HFFc6 (cell line): ENCODE data around the gene PDAP1. TPM values are rescaled to one million over a fixed set of nuclear protein-coding genes. Genes with fewer than 3 reads are reported as not detected.

ENCODE experiments used
- DNase-seq: peaks from one replicate; pipeline ENCODE4 v3.0.0-alpha.2; 2018
- H3K27ac Mint-ChIP-seq: 2 replicates; pipeline ENCODE4 v1.8.0; 2020; ENCODE audit warnings: mild to moderate bottlenecking, mixed read lengths
- H3K27me3 Mint-ChIP-seq: 2 replicates; pipeline ENCODE4 v1.8.0; 2021; ENCODE audit warnings: mild to moderate bottlenecking, moderate library complexity, mixed read lengths; ENCODE audit not compliant: insufficient read depth
- H3K36me3 Mint-ChIP-seq: 2 replicates; pipeline ENCODE4 v1.8.0; 2021; ENCODE audit warnings: low read depth, mixed read lengths
- H3K4me1 Mint-ChIP-seq: 2 replicates; pipeline ENCODE4 v1.8.0; 2020; ENCODE audit warnings: low read depth, mixed read lengths
- H3K4me3 Mint-ChIP-seq: 2 replicates; pipeline ENCODE4 v1.8.0; 2020; ENCODE audit warnings: mild to moderate bottlenecking, moderate library complexity, mixed read lengths
- H3K9me3 Mint-ChIP-seq: 2 replicates; pipeline ENCODE4 v1.8.0; 2020; ENCODE audit warnings: mild to moderate bottlenecking, mixed read lengths
- CTCF ChIP-seq: fragments of 200-600 bp; sonication (generic); IDR thresholded peaks from 2 replicates; pipeline ENCODE4 v1.5.0; 2021; ENCODE audit warnings: antibody characterized with exemption, mild to moderate bottlenecking
- total RNA-seq, 6 experiments: library from RNA; stranded (reverse); fragmentation: NEBNext Ultra II Directional; extraction: Animal tissue kit (Norgen Biotek cat#: 25700); gene quantifications; 2 replicates in 1 of 6; 3 replicates in 5 of 6; pipeline ENCODE4 v1.2.3, GENCODE V29; 2021

PDAP1 gene
- total RNA-seq, 6 experiments from 2014 or later, result 148 to 213 (median 180) TPM

- TF ChIP-seq CTCF, result no peak
- Mint-ChIP-seq H3K36me3 (peaks cover 24% of the 10 kb centered on the region), H3K27me3 (peaks cover 10% of the 10 kb centered on the region), H3K9me3 (no peaks in the 10 kb centered on the region), H3K4me1 (peaks cover 7% of the 10 kb centered on the region), H3K27ac (peak overlapping the region; percentile 21; the same call in 1 of the 2 replicates), H3K4me3 (no peak overlapping the region)
- DNase-seq, result no peak
Measured at GRCh38 chr7:99393355-99394187, 14.8 kb downstream of the PDAP1 start.

- no peak for DNase-seq
- peaks cover 24% of the 10 kb centered on the region for H3K36me3 Mint-ChIP-seq
- no peak overlapping the region for H3K4me3 Mint-ChIP-seq
- no peak for TF ChIP-seq CTCF
- H3K9me3 Mint-ChIP-seq, result no peaks in the 10 kb centered on the region
- H3K27me3 Mint-ChIP-seq, result peaks cover 6% of the 10 kb centered on the region
- H3K4me1 Mint-ChIP-seq, result peaks cover 3% of the 10 kb centered on the region; the same call in 1 of the 2 replicates
- H3K27ac Mint-ChIP-seq, result peak overlapping the region; percentile 21; the same call in 1 of the 2 replicates
Measured at GRCh38 chr7:99392659-99393354, 15.6 kb downstream of the PDAP1 start.

- no peak for DNase-seq
- peaks cover 21% of the 10 kb centered on the region for H3K36me3 Mint-ChIP-seq
- H3K27me3 Mint-ChIP-seq, result peaks cover 9% of the 10 kb centered on the region
- no peaks in the 10 kb centered on the region for H3K4me1 Mint-ChIP-seq
- H3K9me3 Mint-ChIP-seq, result no peaks in the 10 kb centered on the region
- no peak overlapping the region for H3K4me3 Mint-ChIP-seq
- H3K27ac Mint-ChIP-seq, result no peak overlapping the region
- no peak for TF ChIP-seq CTCF
Measured at GRCh38 chr7:99392046-99392445, 16.4 kb downstream of the PDAP1 start.

- Mint-ChIP-seq H3K36me3 (peaks cover 21% of the 10 kb centered on the region), H3K27me3 (peaks cover 9% of the 10 kb centered on the region), H3K27ac (no peak overlapping the region), H3K4me3 (no peak overlapping the region), H3K4me1 (no peaks in the 10 kb centered on the region), H3K9me3 (no peaks in the 10 kb centered on the region)
- no peak for TF ChIP-seq CTCF
- DNase-seq, result no peak
Measured at GRCh38 chr7:99390941-99391602, 17.3 kb downstream of the PDAP1 start.

- Mint-ChIP-seq H3K36me3 (peaks cover 21% of the 10 kb centered on the region), H3K27ac (no peak overlapping the region)
- no peak for TF ChIP-seq CTCF
Measured at GRCh38 chr7:99389772-99390171, 18.6 kb downstream of the PDAP1 start.

More at GRCh38 chr7:99389772-99390171, 18.6 kb downstream of the PDAP1 start:
- Mint-ChIP-seq H3K4me3 (no peak overlapping the region), H3K27me3 (peaks cover 9% of the 10 kb centered on the region), H3K4me1 (no peaks in the 10 kb centered on the region), H3K9me3 (no peaks in the 10 kb centered on the region)
- DNase-seq, result no peak
